GM12878 (cell line): ENCODE results near the gene ZNF763. TPM values are rescaled to one million over a fixed set of nuclear protein-coding genes. Genes with fewer than 3 reads are reported as not detected.

Experiments
- HDAC6 ChIP-seq: fragments of 200-600 bp; sonication (generic); IDR thresholded peaks from one replicate; pipeline ENCODE4 v1.8.0; 2017; ENCODE audit warnings: antibody characterized with exemption; ENCODE audit not compliant: unreplicated experiment
- PBX3 ChIP-seq: IDR thresholded peaks from 2 replicates; pipeline ENCODE4 v1.6.1; 2011; ENCODE audit warnings: mild to moderate bottlenecking, low read depth, low read length, moderate library complexity; ENCODE audit not compliant: insufficient replicate concordance
- ZBTB11 ChIP-seq: fragments of 450-650 bp; formaldehyde crosslinking; IDR thresholded peaks from 2 replicates; pipeline ENCODE4 v1.5.0; 2022; ENCODE audit warnings: mild to moderate bottlenecking, missing genetic modification characterization
- ZBTB40 ChIP-seq: fragments of 450-650 bp; IDR thresholded peaks from 2 replicates; pipeline ENCODE4 v1.6.1; 2016; ENCODE audit warnings: mild to moderate bottlenecking, moderate library complexity, borderline replicate concordance
- polyA plus RNA-seq, 11 experiments: library from polyadenylated mRNA; depleted of rRNA in 4 of 11; unstranded in 6 of 11; stranded (reverse) in 5 of 11; fragments of >200 nt; fragmentation: Nextera tagmentation in 4 of 11; fragmentation: Illumina TruSeq in 1 of 11; extraction: Ambion mirVana in 4 of 11; extraction: Trizol in 1 of 11; gene quantifications; 1 replicate in 1 of 11; 2 replicates in 10 of 11; pipeline versions ENCODE4 v1.2.1 to v1.2.3, GENCODE V29; 2011 to 2016; ENCODE audit warnings: inconsistent platforms in 2 of 11, missing spikeins in 2 of 11, low read depth in 1 of 11
- total RNA-seq, 4 experiments: library from RNA; depleted of rRNA in 3 of 4; stranded (reverse); fragments of >200 nt in 3 of 4; fragmentation: Illumina TruSeq in 1 of 4; extraction: Trizol in 1 of 4; gene quantifications; 2 replicates each; pipeline versions ENCODE4 v1.2.1 to v1.2.3, GENCODE V29; 2013 to 2021

Gene ZNF763
- total and polyA plus RNA-seq, 10 of the 15 experiments (the other 5 are each of a cell fraction or from before 2014, with no cell fraction given), result 0.62 to 1.8 (median 1.1) TPM

GRCh38 chr19:11978492-11979100 is 13.8 kb downstream of the ZNF763 start (continued):
- no peak for TF ChIP-seq ZBTB11 (CRISPR knock-in tag)
- TF ChIP-seq PBX3, result no peak
- TF ChIP-seq ZBTB40, result no peak
- TF ChIP-seq HDAC6, result no peak
